LNCaP clone FGC (cell line): ENCODE data around the gene XYLT1.
"Not testable (repeated sequence)": the region's sequence is repeated elsewhere in the genome, so short reads cannot be mapped to it uniquely, and the experiment has no call there.

Experiments
- DNase-seq: peaks from one replicate; pipeline ENCODE4 v3.0.0-alpha.2; 2011; ENCODE audit warnings: low read depth
- H3K4me3 ChIP-seq: 2 replicates; pipeline ENCODE4 v1.5.1; 2011; ENCODE audit warnings: mild to moderate bottlenecking, low read depth, low read length, control low read depth
- CTCF ChIP-seq: IDR thresholded peaks from 2 replicates; pipeline ENCODE4 v1.5.1; 2012; ENCODE audit warnings: mild to moderate bottlenecking; ENCODE audit not compliant: control insufficient read depth, insufficient read depth; ENCODE audit errors: extremely low read depth

XYLT1 gene

GRCh38 chr16:17488506-17488905 is 17.7 kb upstream of the XYLT1 start:
- H3K4me3 ChIP-seq = no peak overlapping the region
- DNase-seq = no peak
- TF ChIP-seq CTCF = no peak

GRCh38 chr16:17483351-17483750 is 12.6 kb upstream of the XYLT1 start:
- no peak for DNase-seq
- no peak overlapping the region for H3K4me3 ChIP-seq
- no peak for TF ChIP-seq CTCF

- H3K4me3 ChIP-seq, DNase-seq: not testable (repeated sequence)
Observed at GRCh38 chr16:17482341-17482740, 11.6 kb upstream of the XYLT1 start.

GRCh38 chr16:17481736-17482135 is 11.0 kb upstream of the XYLT1 start:
- no peak overlapping the region for H3K4me3 ChIP-seq
- no peak for TF ChIP-seq CTCF
- peak; percentile 18 for DNase-seq

- H3K4me3 ChIP-seq, DNase-seq: not testable (repeated sequence)
Observed at GRCh38 chr16:17477260-17477545, 6.4 kb upstream of the XYLT1 start.

- DNase-seq = no peak
- H3K4me3 ChIP-seq = no peak overlapping the region
- TF ChIP-seq CTCF = peak; percentile 55
Observed at GRCh38 chr16:17476414-17477259, 5.9 kb upstream of the XYLT1 start.

- no peak for DNase-seq
- no peak overlapping the region for H3K4me3 ChIP-seq
- no peak for TF ChIP-seq CTCF
Observed at GRCh38 chr16:17475104-17475503, 4.3 kb upstream of the XYLT1 start.

- no peak overlapping the region for H3K4me3 ChIP-seq
- no peak for DNase-seq
- TF ChIP-seq CTCF = no peak
Observed at GRCh38 chr16:17474572-17474971, 3.8 kb upstream of the XYLT1 start.
